ENCODE data around the gene REEP6.
"Not testable (repeated sequence)": the region's sequence is repeated elsewhere in the genome, so short reads cannot be mapped to it uniquely, and the experiment has no call there.

Gene REEP6

GRCh38 chr19:1505991-1506881, 15.3 kb downstream of the REEP6 start:
- DNase-seq (ENCODE audit: low read depth in 2 of 3, low spot score in 2 of 3) = no peak

- no peak for DNase-seq (ENCODE audit: low read depth in 2 of 3, low spot score in 2 of 3)
Measured at GRCh38 chr19:1507192-1507660, 16.2 kb downstream of the REEP6 start.

- DNase-seq (ENCODE audit: low read depth in 2 of 3, low spot score in 2 of 3) = peak; percentile 64 to 74 (median 66)
Measured at GRCh38 chr19:1507763-1508506, 17.0 kb downstream of the REEP6 start.

- DNase-seq (ENCODE audit: low read depth in 2 of 3, low spot score in 2 of 3) = no peak
Measured at GRCh38 chr19:1508507-1508856, 17.5 kb downstream of the REEP6 start.

- no peak for DNase-seq (ENCODE audit: low read depth in 2 of 3, low spot score in 2 of 3)
Measured at GRCh38 chr19:1509602-1510441, 18.8 kb downstream of the REEP6 start.

- no peak for DNase-seq (ENCODE audit: low read depth in 2 of 3, low spot score in 2 of 3)
Measured at GRCh38 chr19:1510442-1510806, 19.4 kb downstream of the REEP6 start.

- no peak for DNase-seq (ENCODE audit: low read depth in 2 of 3, low spot score in 2 of 3)
Measured at GRCh38 chr19:1510807-1511206, 19.8 kb downstream of the REEP6 start.

- DNase-seq (ENCODE audit: low read depth in 2 of 3, low spot score in 2 of 3) = no peak
Measured at GRCh38 chr19:1511318-1512317, 20.6 kb downstream of the REEP6 start.

- peak in 2 of 3 experiments; percentile 48 to 57 for DNase-seq (ENCODE audit: low read depth in 2 of 3, low spot score in 2 of 3)
Measured at GRCh38 chr19:1512671-1513498, 21.9 kb downstream of the REEP6 start, which contains the start of gene ADAMTSL5. TSS of gene ADAMTSL5 (minus strand) at chr19:1513019. CDS start at chr19:1510943, 2,076 bp downstream.

GRCh38 chr19:1513499-1514294, 22.7 kb downstream of the REEP6 start:
- peak in 2 of 3 experiments; percentile 48 to 56 for DNase-seq (ENCODE audit: low read depth in 2 of 3, low spot score in 2 of 3)

GRCh38 chr19:1514295-1514661, 23.3 kb downstream of the REEP6 start:
- DNase-seq (ENCODE audit: low read depth in 2 of 3, low spot score in 2 of 3) = no peak

- DNase-seq (ENCODE audit: low read depth in 2 of 3, low spot score in 2 of 3) = no peak
Measured at GRCh38 chr19:1514986-1515721, 24.2 kb downstream of the REEP6 start.

GRCh38 chr19:1516395-1516753, 25.4 kb downstream of the REEP6 start:
- DNase-seq (ENCODE audit: low read depth in 2 of 3, low spot score in 2 of 3) = no peak

GRCh38 chr19:1518471-1518870, 27.5 kb downstream of the REEP6 start:
- DNase-seq (ENCODE audit: low read depth in 2 of 3, low spot score in 2 of 3) = no peak

- DNase-seq (ENCODE audit: low read depth in 2 of 3, low spot score in 2 of 3) = not testable (repeated sequence)
Measured at GRCh38 chr19:1519802-1520201, 28.8 kb downstream of the REEP6 start.

- no peak for DNase-seq (ENCODE audit: low read depth in 2 of 3, low spot score in 2 of 3)
Measured at GRCh38 chr19:1520203-1520780, 29.3 kb downstream of the REEP6 start.

GRCh38 chr19:1521636-1522035, 30.7 kb downstream of the REEP6 start:
- no peak for DNase-seq (ENCODE audit: low read depth in 2 of 3, low spot score in 2 of 3)
